Endothelial cell of umbilical vein (primary cell): ENCODE measurements around the gene PRUNE1. TPM values are rescaled to one million over a fixed set of nuclear protein-coding genes. Genes with fewer than 3 reads are reported as not detected.
A peak's percentile ranks its signal among the peaks of the same experiment; 100 is the strongest.

Experiments
- BruUV-seq: library from RNA; stranded (reverse); fragments of 400-500 nt; replicated peaks from 2 replicates; lab custom pipeline; 2021; lab: Mats Ljungman, UMichigan
- CTCF ChIA-PET: fragments of 300-600, 350-600 bp; sonication (Branson Sonifier 250); formaldehyde crosslinking; loops from one replicate; lab custom pipeline; 2021; ENCODE audit warnings: antibody characterized with exemption, inconsistent platforms; lab: Charles Lee
- POLR2A ChIA-PET: fragments of 300-600, 350-600 bp; sonication (Branson Sonifier 250); formaldehyde crosslinking; loops from one replicate; lab custom pipeline; 2021; ENCODE audit warnings: antibody characterized with exemption, inconsistent platforms; lab: Charles Lee
- DNase-seq: peaks from one replicate; pipeline ENCODE4 v3.0.0-alpha.2; 2011; ENCODE audit warnings: low read depth, low spot score
- FAIRE-seq: peaks from 2 replicates; lab custom pipeline; 2011; peaks lifted over from hg19 to GRCh38; lab: Jason Lieb, UNC
- H2AFZ ChIP-seq: 2 replicates; pipeline ENCODE4 v1.6.0; 2012; ENCODE audit warnings: low read depth, low read length, control low read depth, inconsistent platforms
- H3K27ac ChIP-seq: 2 replicates; pipeline ENCODE4 v1.5.1; 2011; ENCODE audit warnings: low read depth, mild to moderate bottlenecking, control low read depth, low read length, moderate library complexity; ENCODE audit not compliant: insufficient read depth
- H3K27me3 ChIP-seq, 2 experiments: 2 replicates each; pipeline versions ENCODE4 v1.6.0 to v1.6.1; 2011; ENCODE audit warnings: low read length in 2 of 2, mixed read lengths in 1 of 2; ENCODE audit not compliant: control insufficient read depth in 2 of 2, insufficient read depth in 2 of 2
- H3K36me3 ChIP-seq, 2 experiments: 2 replicates in 1 of 2; 3 replicates in 1 of 2; pipeline ENCODE4 v1.5.1; 2011; ENCODE audit warnings: low read length in 2 of 2, mild to moderate bottlenecking in 1 of 2, moderate library complexity in 1 of 2; ENCODE audit not compliant: control insufficient read depth in 2 of 2, insufficient read depth in 2 of 2; ENCODE audit errors: extremely low read depth in 1 of 2
- H3K4me1 ChIP-seq: 3 replicates; pipeline ENCODE4 v1.5.1; 2011; ENCODE audit warnings: mild to moderate bottlenecking, low read length; ENCODE audit not compliant: control insufficient read depth, insufficient read depth; ENCODE audit errors: extremely low read depth
- H3K4me2 ChIP-seq: 2 replicates; pipeline ENCODE4 v1.6.1; 2011; ENCODE audit warnings: low read length, control low read depth, mixed read lengths; ENCODE audit not compliant: insufficient read depth
- H3K4me3 ChIP-seq, 3 experiments: fragments of 200-600 bp in 1 of 3; sonication (generic), shearing (Covaris generic) in 1 of 3; replicated peaks in 1 of 3; 2 replicates each; pipeline ENCODE4 v1.5.1; 2011 to 2016; ENCODE audit warnings: control low read depth in 3 of 3, low read length in 3 of 3, mild to moderate bottlenecking in 2 of 3, inconsistent platforms in 1 of 3, low read depth in 1 of 3, moderate library complexity in 1 of 3; ENCODE audit not compliant: insufficient read depth in 1 of 3
- H3K79me2 ChIP-seq: 2 replicates; pipeline ENCODE4 v1.6.0; 2012; ENCODE audit warnings: low read length, inconsistent platforms; ENCODE audit not compliant: control insufficient read depth, insufficient read depth
- H3K9ac ChIP-seq: replicated peaks from 2 replicates; pipeline ENCODE3; 2011; ENCODE audit warnings: low read length, control low read depth; ENCODE audit not compliant: insufficient read depth; ENCODE audit errors: extremely low read depth
- H3K9me1 ChIP-seq: replicated peaks from 3 replicates; pipeline ENCODE4 v1.6.0; 2011; ENCODE audit warnings: mild to moderate bottlenecking, low read length; ENCODE audit not compliant: control insufficient read depth, insufficient read depth; ENCODE audit errors: extremely low read depth
- H3K9me3 ChIP-seq: replicated peaks from 2 replicates; pipeline ENCODE4 v1.5.1; 2012; ENCODE audit warnings: low read length, inconsistent platforms; ENCODE audit not compliant: control insufficient read depth, insufficient read depth
- H4K20me1 ChIP-seq: replicated peaks from 2 replicates; pipeline ENCODE3; 2011; ENCODE audit warnings: mild to moderate bottlenecking, low read length; ENCODE audit not compliant: control insufficient read depth, insufficient read depth; ENCODE audit errors: extremely low read depth
- EZH2 ChIP-seq: IDR thresholded peaks from 2 replicates; pipeline ENCODE4 v1.6.1; 2012; ENCODE audit warnings: borderline replicate concordance, low read depth, mild to moderate bottlenecking, moderate library complexity, low read length, inconsistent platforms; ENCODE audit not compliant: severe bottlenecking
- FOS ChIP-seq: IDR thresholded peaks from 2 replicates; pipeline ENCODE4 v1.6.1; 2011; ENCODE audit warnings: mild to moderate bottlenecking, low read length, moderate library complexity, borderline replicate concordance; ENCODE audit not compliant: insufficient read depth
- GATA2 ChIP-seq: IDR thresholded peaks from 2 replicates; pipeline ENCODE4 v1.7.0; 2011; ENCODE audit warnings: low read depth, mild to moderate bottlenecking, moderate library complexity, mixed read lengths, low read length; ENCODE audit not compliant: insufficient read length, insufficient read depth
- JUN ChIP-seq: IDR thresholded peaks from 2 replicates; pipeline ENCODE4 v1.6.1; 2011; ENCODE audit warnings: borderline replicate concordance, low read depth; ENCODE audit not compliant: insufficient read length, insufficient read depth
- MYC ChIP-seq: IDR thresholded peaks from one replicate; pipeline ENCODE4 v1.6.1; 2011; ENCODE audit warnings: mild to moderate bottlenecking, low read depth, low read length
- POLR2A ChIP-seq: IDR thresholded peaks from 2 replicates; pipeline ENCODE4 v1.6.1; 2012; ENCODE audit warnings: low read depth, mild to moderate bottlenecking, control low read depth, low read length
- POLR2AphosphoS5 ChIP-seq: IDR thresholded peaks from 2 replicates; pipeline ENCODE4 v1.6.1; 2012; ENCODE audit warnings: low read depth, mild to moderate bottlenecking, control low read depth, low read length, moderate library complexity; ENCODE audit not compliant: insufficient read depth
- dilution Hi-C: fragments of 300-500 bp; cut with MboI; formaldehyde crosslinking; loops from one replicate; pipeline ENCODE4 v1.15.0; 2019; ENCODE audit warnings: low sequenced_read_pairs; ENCODE audit not compliant: extremely low pct_ligation_motif_present
- intact Hi-C: fragments of 100-400 bp; cut with micrococcal nuclease; formaldehyde crosslinking; loops from one replicate; pipeline ENCODE4 v1.10.0; 2022
- polyA plus RNA-seq, 4 experiments: library from polyadenylated mRNA; depleted of rRNA in 3 of 4; stranded (reverse) in 3 of 4; unstranded in 1 of 4; fragments of >200 nt; gene quantifications; 2 replicates each; pipeline versions ENCODE4 v1.2.1 to v1.2.3, GENCODE V29; 2011 to 2012; ENCODE audit warnings: missing spikeins in 1 of 4
- total RNA-seq: library from RNA; stranded (reverse); gene quantifications from 2 replicates; pipeline ENCODE4 v1.2.3, GENCODE V29; 2021
- TF ChIP-seq, protein P1 (sequence below): IDR thresholded peaks from 2 replicates; pipeline ENCODE4 v1.6.1; 2011; ENCODE audit not compliant: insufficient read depth, insufficient read length
- TF ChIP-seq, protein P2 (sequence below), 2 donors: IDR thresholded peaks; 1 replicate in 1 of 2; 2 replicates in 1 of 2; pipeline ENCODE4 v1.5.1; 2011; ENCODE audit warnings: low read length in 2 of 2, mild to moderate bottlenecking in 2 of 2, moderate library complexity in 2 of 2, control low read depth in 1 of 2, inconsistent platforms in 1 of 2, low read depth in 1 of 2; ENCODE audit not compliant: insufficient read depth in 1 of 2; ENCODE audit errors: extremely low read depth in 1 of 2

Gene PRUNE1
- total and polyA plus RNA-seq, 2 donors (not counting 3 experiments of a cell fraction or from before 2014, with no cell fraction given) = 8.6 to 17.5 TPM

GRCh38 chr1:151013518-151013917 lies 5.3 kb downstream of the PRUNE1 start:
- Histone ChIP-seq H3K9me3 (no peaks in the 10 kb centered on the region), H3K27me3 (no peaks in the 10 kb centered on the region), H3K4me2 (no peak overlapping the region), H3K36me3 (no peaks in the 10 kb centered on the region), H3K9me1 (no peaks in the 10 kb centered on the region), H4K20me1 (no peaks in the 10 kb centered on the region), H3K79me2 (no peaks in the 10 kb centered on the region), H3K4me3 (no peak overlapping the region), H3K4me1 (peaks cover 7% of the 10 kb centered on the region), H3K9ac (no peak overlapping the region), H2AFZ (no peak overlapping the region), H3K27ac (no peak overlapping the region)
- DNase-seq (peak; percentile 13), FAIRE-seq (no peak)
- intact Hi-C loops (no loop called here), dilution Hi-C loops (no loop called here)
- CTCF ChIA-PET = interaction anchor here (0.7 kb wide), 1 partner anchor 17 kb away, joined by 3 read pairs; no protein-coding TSS in a partner anchor
- BruUV-seq = no TSS peak
- TF ChIP-seq FOS (no peak), JUN (no peak), POLR2A (no peak), POLR2AphosphoS5 (no peak), EZH2 (no peak), GATA2 (no peak), MYC (no peak)
- TF ChIP-seq, protein P1, sequence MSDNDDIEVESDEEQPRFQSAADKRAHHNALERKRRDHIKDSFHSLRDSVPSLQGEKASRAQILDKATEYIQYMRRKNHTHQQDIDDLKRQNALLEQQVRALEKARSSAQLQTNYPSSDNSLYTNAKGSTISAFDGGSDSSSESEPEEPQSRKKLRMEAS = no peak
- TF ChIP-seq, protein P2, sequence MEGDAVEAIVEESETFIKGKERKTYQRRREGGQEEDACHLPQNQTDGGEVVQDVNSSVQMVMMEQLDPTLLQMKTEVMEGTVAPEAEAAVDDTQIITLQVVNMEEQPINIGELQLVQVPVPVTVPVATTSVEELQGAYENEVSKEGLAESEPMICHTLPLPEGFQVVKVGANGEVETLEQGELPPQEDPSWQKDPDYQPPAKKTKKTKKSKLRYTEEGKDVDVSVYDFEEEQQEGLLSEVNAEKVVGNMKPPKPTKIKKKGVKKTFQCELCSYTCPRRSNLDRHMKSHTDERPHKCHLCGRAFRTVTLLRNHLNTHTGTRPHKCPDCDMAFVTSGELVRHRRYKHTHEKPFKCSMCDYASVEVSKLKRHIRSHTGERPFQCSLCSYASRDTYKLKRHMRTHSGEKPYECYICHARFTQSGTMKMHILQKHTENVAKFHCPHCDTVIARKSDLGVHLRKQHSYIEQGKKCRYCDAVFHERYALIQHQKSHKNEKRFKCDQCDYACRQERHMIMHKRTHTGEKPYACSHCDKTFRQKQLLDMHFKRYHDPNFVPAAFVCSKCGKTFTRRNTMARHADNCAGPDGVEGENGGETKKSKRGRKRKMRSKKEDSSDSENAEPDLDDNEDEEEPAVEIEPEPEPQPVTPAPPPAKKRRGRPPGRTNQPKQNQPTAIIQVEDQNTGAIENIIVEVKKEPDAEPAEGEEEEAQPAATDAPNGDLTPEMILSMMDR (IDR thresholded peaks at IDR 0.05; ENCODE audit: extremely low read depth in 1 of 2, insufficient read depth in 1 of 2, low read depth in 1 of 2, low read length in 2 of 2) = no peak
- POLR2A ChIA-PET = no interaction called here
